ENCODE measurements around the gene NTN4.
"Not testable (repeated sequence)": the region's sequence is repeated elsewhere in the genome, so short reads cannot be mapped to it uniquely, and the experiment has no call there.

NTN4 gene

GRCh38 chr12:95796225-95796981, 5.8 kb upstream of the NTN4 start:
- DNase-seq (ENCODE audit: low spot score), result no peak

GRCh38 chr12:95790917-95791849, 619 bp upstream of the NTN4 start:
- peak; percentile 23 for DNase-seq (ENCODE audit: low spot score)

- DNase-seq (ENCODE audit: low spot score), result no peak
Measured at GRCh38 chr12:95789126-95790032, 1.2 kb downstream of the NTN4 start.

GRCh38 chr12:95788637-95789036, 1.9 kb downstream of the NTN4 start:
- DNase-seq (ENCODE audit: low spot score), result no peak

GRCh38 chr12:95787274-95787818, 3.2 kb downstream of the NTN4 start:
- no peak for DNase-seq (ENCODE audit: low spot score)

GRCh38 chr12:95784915-95785314, 5.6 kb downstream of the NTN4 start:
- no peak for DNase-seq (ENCODE audit: low spot score)

- DNase-seq (ENCODE audit: low spot score), result no peak
Measured at GRCh38 chr12:95784286-95784685, 6.3 kb downstream of the NTN4 start.

- not testable (repeated sequence) for DNase-seq (ENCODE audit: low spot score)
Measured at GRCh38 chr12:95775466-95775865, 15.1 kb downstream of the NTN4 start.

- DNase-seq (ENCODE audit: low spot score), result no peak
Measured at GRCh38 chr12:95774311-95775045, 16.1 kb downstream of the NTN4 start.

GRCh38 chr12:95773320-95773719, 17.2 kb downstream of the NTN4 start:
- DNase-seq (ENCODE audit: low spot score), result no peak

GRCh38 chr12:95767703-95768102, 22.9 kb downstream of the NTN4 start:
- DNase-seq (ENCODE audit: low spot score), result no peak

- DNase-seq (ENCODE audit: low spot score), result no peak
Measured at GRCh38 chr12:95766356-95767019, 24.1 kb downstream of the NTN4 start.

- no peak for DNase-seq (ENCODE audit: low spot score)
Measured at GRCh38 chr12:95764848-95765247, 25.7 kb downstream of the NTN4 start.

- no peak for DNase-seq (ENCODE audit: low spot score)
Measured at GRCh38 chr12:95763809-95764253, 26.7 kb downstream of the NTN4 start.

- DNase-seq (ENCODE audit: low spot score), result no peak
Measured at GRCh38 chr12:95762123-95762785, 28.3 kb downstream of the NTN4 start.

- DNase-seq (ENCODE audit: low spot score), result no peak
Measured at GRCh38 chr12:95760371-95760770, 30.2 kb downstream of the NTN4 start.

GRCh38 chr12:95759718-95760117, 30.8 kb downstream of the NTN4 start:
- DNase-seq (ENCODE audit: low spot score), result no peak

GRCh38 chr12:95759039-95759438, 31.5 kb downstream of the NTN4 start:
- no peak for DNase-seq (ENCODE audit: low spot score)

- DNase-seq (ENCODE audit: low spot score), result no peak
Measured at GRCh38 chr12:95756362-95756761, 34.2 kb downstream of the NTN4 start.
